Measurements from ENCODE around the gene KLK1. TPM values are rescaled to one million over a fixed set of nuclear protein-coding genes. Genes with fewer than 3 reads are reported as not detected.

KLK1 gene
- total and polyA plus RNA-seq, 7 donors, result 0.08 to 0.48 (median 0.33) TPM; not detected in 3

DNA sequence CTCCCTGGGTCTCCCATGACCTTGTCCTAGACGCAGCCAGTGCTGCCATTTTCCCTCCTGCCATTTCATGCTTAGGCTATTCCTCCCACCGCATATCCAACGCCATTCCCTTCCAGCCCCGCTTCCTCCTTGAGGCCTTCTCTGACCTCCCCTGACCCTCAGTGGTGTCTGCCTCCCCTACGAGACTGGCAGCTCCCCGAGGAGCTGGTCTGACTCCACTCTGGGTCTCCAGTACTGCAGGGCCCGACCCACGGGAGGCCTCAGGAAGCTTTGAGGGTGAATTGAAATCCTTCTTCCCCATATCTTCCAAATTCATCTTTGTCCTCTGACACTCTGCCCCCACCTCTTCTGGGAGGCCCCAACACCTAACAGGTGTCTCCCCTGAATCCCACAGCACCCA lies 9.1 kb upstream of the KLK1 start:
- H3K36me3 ChIP-seq (ENCODE audit: insufficient read depth in 1 of 2, low read depth in 1 of 2), result no peaks in the 10 kb centered on the region
- H3K27me3 ChIP-seq (ENCODE audit: insufficient read depth in 3 of 3, low read length in 2 of 3), result peaks cover 0 to 41% (median 8%) of the 10 kb centered on the region in 3 donors
- no peak overlapping the region for H3K27ac ChIP-seq
- WGBS, 3 donors, result 84 to 89% (median 88%) methylated on average over 8 of the region's 8 CpGs
- H3K4me1 ChIP-seq, result no peaks in the 10 kb centered on the region
- TF ChIP-seq, protein P1, sequence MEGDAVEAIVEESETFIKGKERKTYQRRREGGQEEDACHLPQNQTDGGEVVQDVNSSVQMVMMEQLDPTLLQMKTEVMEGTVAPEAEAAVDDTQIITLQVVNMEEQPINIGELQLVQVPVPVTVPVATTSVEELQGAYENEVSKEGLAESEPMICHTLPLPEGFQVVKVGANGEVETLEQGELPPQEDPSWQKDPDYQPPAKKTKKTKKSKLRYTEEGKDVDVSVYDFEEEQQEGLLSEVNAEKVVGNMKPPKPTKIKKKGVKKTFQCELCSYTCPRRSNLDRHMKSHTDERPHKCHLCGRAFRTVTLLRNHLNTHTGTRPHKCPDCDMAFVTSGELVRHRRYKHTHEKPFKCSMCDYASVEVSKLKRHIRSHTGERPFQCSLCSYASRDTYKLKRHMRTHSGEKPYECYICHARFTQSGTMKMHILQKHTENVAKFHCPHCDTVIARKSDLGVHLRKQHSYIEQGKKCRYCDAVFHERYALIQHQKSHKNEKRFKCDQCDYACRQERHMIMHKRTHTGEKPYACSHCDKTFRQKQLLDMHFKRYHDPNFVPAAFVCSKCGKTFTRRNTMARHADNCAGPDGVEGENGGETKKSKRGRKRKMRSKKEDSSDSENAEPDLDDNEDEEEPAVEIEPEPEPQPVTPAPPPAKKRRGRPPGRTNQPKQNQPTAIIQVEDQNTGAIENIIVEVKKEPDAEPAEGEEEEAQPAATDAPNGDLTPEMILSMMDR (IDR thresholded peaks at IDR 0.05), result no peak
- peak in 1 of 2 donors; percentile 23 for DNase-seq
- H3K4me3 ChIP-seq, result no peak overlapping the region
- H3K9me3 ChIP-seq, result no peaks in the 10 kb centered on the region
- no peak for ATAC-seq
- intact Hi-C loops (cut with DNase I), result no loop called here

DNA sequence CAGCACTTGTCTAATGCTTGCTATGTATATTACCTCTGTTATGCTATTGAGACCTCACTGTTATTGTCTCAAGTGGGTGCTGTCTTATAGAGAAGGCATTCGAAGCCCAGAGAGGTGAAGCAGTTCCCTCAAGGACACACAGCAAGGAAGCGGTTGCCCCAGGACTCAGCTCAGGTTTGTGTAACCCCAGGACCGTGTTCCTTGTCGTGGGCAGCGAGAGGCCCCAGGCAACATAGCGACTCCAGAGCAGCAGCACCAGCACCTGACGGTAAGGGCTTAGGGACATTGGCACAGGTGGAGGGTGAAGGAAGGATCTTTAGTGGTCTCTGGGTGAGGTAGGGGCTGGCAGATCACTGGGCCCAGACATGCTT lies 7.4 kb upstream of the KLK1 start:
- 71 to 75% (median 71%) methylated on average over 7 of the region's 7 CpGs for WGBS, 3 donors
- DNase-seq (peak in 1 of 2 donors; percentile 22), ATAC-seq (no peak)
- no peak overlapping the region for H3K4me3 ChIP-seq
- no peaks in the 10 kb centered on the region for H3K4me1 ChIP-seq
- H3K27ac ChIP-seq, result no peak overlapping the region
- TF ChIP-seq, protein P1 (IDR thresholded peaks at IDR 0.05), result no peak
- H3K9me3 ChIP-seq, result no peaks in the 10 kb centered on the region
- intact Hi-C loops (cut with DNase I), result no loop called here
- H3K27me3 ChIP-seq (ENCODE audit: insufficient read depth in 3 of 3, low read length in 2 of 3), result peaks cover 0 to 38% (median 4%) of the 10 kb centered on the region in 3 donors
- H3K36me3 ChIP-seq (ENCODE audit: insufficient read depth in 1 of 2, low read depth in 1 of 2), result no peaks in the 10 kb centered on the region

DNA sequence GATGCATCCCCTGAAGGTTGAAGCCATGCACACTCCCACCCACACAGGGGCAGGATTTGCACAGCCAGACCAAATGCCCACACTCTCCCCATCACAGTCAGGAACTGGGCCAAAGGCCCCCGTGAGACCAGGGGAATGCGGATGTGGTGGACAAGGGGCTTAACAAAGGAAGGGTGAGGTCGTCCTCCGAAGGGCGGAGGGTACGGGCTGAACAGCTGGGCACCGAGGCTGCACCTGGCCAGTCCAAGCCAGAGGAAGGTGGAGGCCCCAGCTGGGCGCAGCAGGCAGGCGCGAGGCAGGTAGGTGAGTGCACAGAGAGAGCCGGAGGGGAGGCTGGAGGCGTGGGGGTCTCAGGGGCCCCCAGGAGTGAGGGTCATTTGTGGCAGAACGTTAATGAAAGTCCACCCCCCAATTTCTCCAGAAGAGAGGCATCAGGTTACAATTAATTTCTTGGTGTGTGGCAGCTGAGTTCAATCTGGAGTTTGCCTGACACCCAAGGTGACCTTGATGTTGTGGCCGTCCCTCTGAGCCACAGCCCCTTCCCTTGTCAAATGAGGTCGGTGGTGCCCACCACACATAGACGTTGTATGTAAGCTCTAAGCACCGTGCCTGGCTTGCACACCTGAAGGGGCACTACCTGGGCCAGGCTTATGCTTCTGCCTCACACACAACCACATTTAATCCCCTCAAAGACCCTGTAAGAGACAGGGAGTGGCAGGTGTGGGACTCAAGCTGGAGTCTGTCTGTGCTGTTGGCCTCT lies 6.9 kb upstream of the KLK1 start:
- peaks cover 0 to 32% (median 4%) of the 10 kb centered on the region in 3 donors for H3K27me3 ChIP-seq (ENCODE audit: insufficient read depth in 3 of 3, low read length in 2 of 3)
- TF ChIP-seq, protein P1 (IDR thresholded peaks at IDR 0.05), result no peak
- no peak overlapping the region for H3K4me3 ChIP-seq
- no peaks in the 10 kb centered on the region for H3K9me3 ChIP-seq
- no peak for ATAC-seq
- no peak overlapping the region for H3K27ac ChIP-seq
- 28 to 30% (median 28%) methylated on average over 16 to 17 of the region's 17 CpGs for WGBS, 3 donors
- intact Hi-C loops (cut with DNase I), result no loop called here
- no peaks in the 10 kb centered on the region for H3K4me1 ChIP-seq
- no peaks in the 10 kb centered on the region for H3K36me3 ChIP-seq (ENCODE audit: insufficient read depth in 1 of 2, low read depth in 1 of 2)
- DNase-seq, result peak in 1 of 2 donors; percentile 6

DNA sequence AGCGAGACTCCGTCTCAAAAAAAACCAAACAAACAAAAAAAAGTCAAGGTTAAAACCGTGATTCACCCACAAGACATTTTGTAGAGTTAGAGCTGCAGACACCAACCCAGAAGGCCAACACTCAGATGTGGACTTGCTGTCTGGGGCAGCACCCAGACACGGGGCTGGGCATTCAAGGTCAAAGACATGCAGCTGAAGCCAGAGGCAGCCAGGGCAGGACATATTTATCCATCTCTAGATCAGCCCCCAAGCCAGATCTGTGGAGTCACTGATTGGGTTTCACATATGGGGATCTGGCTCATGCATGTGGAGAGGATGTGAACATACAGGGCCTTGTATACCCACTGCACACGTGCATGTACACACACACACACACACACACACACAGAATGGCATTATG lies 6.2 kb upstream of the KLK1 start:
- Histone ChIP-seq H3K36me3 (ENCODE audit: insufficient read depth in 1 of 2, low read depth in 1 of 2) (no peaks in the 10 kb centered on the region), H3K9me3 (no peaks in the 10 kb centered on the region), H3K27me3 (ENCODE audit: insufficient read depth in 3 of 3, low read length in 2 of 3) (peaks cover 0 to 31% (median 4%) of the 10 kb centered on the region in 3 donors), H3K27ac (no peak overlapping the region), H3K4me3 (no peak overlapping the region), H3K4me1 (no peaks in the 10 kb centered on the region)
- DNase-seq, result no peak
- 66 to 74% (median 71%) methylated on average over 5 of the region's 5 CpGs for WGBS, 3 donors
- TF ChIP-seq, protein P1 (IDR thresholded peaks at IDR 0.05), result no peak
- no peak for ATAC-seq
- intact Hi-C loops (cut with DNase I), result no loop called here

All from psoas muscle (tissue), 8 donors.